SU-DHL-6 (cell line): ENCODE measurements around the gene KCNJ9.

Source experiments
- H2AFZ ChIP-seq: fragments of 200-600 bp; sonication (generic); 2 replicates; pipeline ENCODE4 v1.6.1; 2014; ENCODE audit warnings: low read depth, mild to moderate bottlenecking, moderate library complexity, mixed read lengths, antibody characterized with exemption, low read length; ENCODE audit not compliant: severe bottlenecking
- H3F3A ChIP-seq: fragments of 200-600 bp; shearing (Covaris generic); 2 replicates; pipeline ENCODE4 v1.6.0; 2016; ENCODE audit warnings: antibody characterized with exemption, mild to moderate bottlenecking; ENCODE audit not compliant: insufficient read depth
- H3K27ac ChIP-seq: fragments of 200-600 bp; sonication (generic); 2 replicates; pipeline ENCODE4 v1.5.1; 2016; ENCODE audit warnings: low read depth, mild to moderate bottlenecking, low read length, moderate library complexity, mixed read lengths
- H3K27me3 ChIP-seq: fragments of 200-600 bp; sonication (generic), shearing (Covaris generic); 2 replicates; pipeline ENCODE4 v1.6.0; 2014; ENCODE audit warnings: mild to moderate bottlenecking, low read length
- H3K36me3 ChIP-seq: fragments of 200-600 bp; sonication (generic); 2 replicates; pipeline ENCODE4 v1.6.1; 2014; ENCODE audit warnings: mild to moderate bottlenecking, low read length, mixed read lengths
- H3K4me2 ChIP-seq: fragments of 300-600, 200-600 bp; shearing (Covaris generic), sonication (generic); 2 replicates; pipeline ENCODE4 v1.6.0; 2014; ENCODE audit warnings: low read length, low read depth, mild to moderate bottlenecking; ENCODE audit not compliant: poor library complexity, severe bottlenecking
- H3K4me3 ChIP-seq: fragments of 200-600 bp; sonication (generic); 2 replicates; pipeline ENCODE4 v1.5.1; 2014; ENCODE audit warnings: antibody characterized with exemption, low read length, mild to moderate bottlenecking, mixed read lengths; ENCODE audit not compliant: insufficient read depth, poor library complexity, severe bottlenecking
- H3K79me2 ChIP-seq: fragments of 200-600 bp; sonication (generic); 2 replicates; pipeline ENCODE4 v1.6.1; 2014; ENCODE audit warnings: mild to moderate bottlenecking, low read length, moderate library complexity; ENCODE audit not compliant: insufficient read depth
- H3K9ac ChIP-seq: fragments of 200-600 bp; sonication (generic); 2 replicates; pipeline ENCODE4 v1.7.0; 2014; ENCODE audit warnings: mild to moderate bottlenecking, low read length
- H3K9me2 ChIP-seq: fragments of 200-600 bp; sonication (generic); replicated peaks from 2 replicates; pipeline ENCODE4 v1.6.1; 2014; ENCODE audit warnings: low read length; ENCODE audit not compliant: insufficient read depth
- H3K9me3 ChIP-seq: fragments of 200-600 bp; sonication (generic); 2 replicates; pipeline ENCODE4 v1.6.1; 2014; ENCODE audit warnings: low read length, mixed read lengths; ENCODE audit not compliant: insufficient read depth
- H4K20me1 ChIP-seq: fragments of 200-600 bp; sonication (generic); 2 replicates; pipeline ENCODE4 v1.6.1; 2014; ENCODE audit warnings: low read depth, mild to moderate bottlenecking, antibody characterized with exemption, low read length, moderate library complexity, mixed read lengths
- EZH2phosphoT487 ChIP-seq: fragments of 200-600 bp; sonication (generic), shearing (Covaris generic); conservative IDR thresholded peaks from 2 replicates; pipeline ENCODE4 v1.6.1; 2018; ENCODE audit warnings: mild to moderate bottlenecking, antibody characterized with exemption, low read length, moderate library complexity, mixed read lengths
- TF ChIP-seq, protein P1 (sequence below): fragments of 200-600 bp; sonication (generic); IDR thresholded peaks from one replicate; pipeline ENCODE4 v1.5.1; 2017; ENCODE audit warnings: antibody characterized with exemption, mild to moderate bottlenecking, low read length, moderate library complexity; ENCODE audit not compliant: insufficient read depth, poor library complexity, severe bottlenecking

The KCNJ9 gene

DNA sequence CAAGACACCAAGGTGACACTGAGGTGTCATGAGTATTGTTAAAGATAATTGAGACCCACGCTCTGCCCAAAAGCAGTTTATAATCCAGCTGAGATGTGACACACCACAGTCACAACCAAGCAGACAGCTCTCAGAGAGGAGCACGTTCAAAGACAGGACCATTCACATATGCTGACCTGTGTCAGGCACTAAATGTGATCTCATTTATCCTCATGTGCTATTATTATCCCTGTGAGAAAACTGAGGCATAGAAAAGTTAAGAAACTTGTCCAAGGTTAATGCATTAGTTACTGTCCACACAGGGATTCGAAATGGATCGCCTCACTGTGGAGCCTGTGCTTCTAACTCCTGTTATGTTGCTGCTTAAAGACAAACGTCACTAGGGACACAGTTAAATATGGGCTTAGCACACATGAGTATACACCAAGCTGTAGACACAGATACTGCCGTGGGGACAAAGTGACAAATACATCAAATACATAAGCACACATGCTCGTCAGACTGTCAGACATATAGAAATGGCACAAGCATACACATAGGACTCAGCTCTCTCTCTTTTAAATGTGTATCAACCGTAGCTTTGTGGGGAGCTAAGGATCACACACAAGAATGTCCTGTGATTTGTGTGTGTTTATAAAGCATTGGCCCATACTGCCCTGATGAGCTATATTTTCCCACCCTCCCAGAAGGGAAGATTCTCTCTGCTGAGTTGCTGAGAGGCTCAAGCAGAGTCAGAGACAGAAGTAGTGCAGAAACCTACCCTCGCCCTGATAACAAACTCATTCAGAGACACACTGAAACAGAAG is 20.6 kb downstream of the KCNJ9 start:
- Histone ChIP-seq H3K9me3 (no peaks in the 10 kb centered on the region), H3K9me2 (no peaks in the 10 kb centered on the region), H3K79me2 (no peaks in the 10 kb centered on the region), H3K4me2 (no peak overlapping the region), H3K27me3 (no peaks in the 10 kb centered on the region), H4K20me1 (no peaks in the 10 kb centered on the region), H2AFZ (no peak overlapping the region), H3K36me3 (no peaks in the 10 kb centered on the region), H3K27ac (no peak overlapping the region), H3K9ac (peak overlapping the region; percentile 30; the same call in 1 of the 2 replicates), H3K4me3 (no peak overlapping the region), H3F3A (peaks cover 8% of the 10 kb centered on the region)
- no peak for TF ChIP-seq EZH2phosphoT487
- TF ChIP-seq, protein P1, sequence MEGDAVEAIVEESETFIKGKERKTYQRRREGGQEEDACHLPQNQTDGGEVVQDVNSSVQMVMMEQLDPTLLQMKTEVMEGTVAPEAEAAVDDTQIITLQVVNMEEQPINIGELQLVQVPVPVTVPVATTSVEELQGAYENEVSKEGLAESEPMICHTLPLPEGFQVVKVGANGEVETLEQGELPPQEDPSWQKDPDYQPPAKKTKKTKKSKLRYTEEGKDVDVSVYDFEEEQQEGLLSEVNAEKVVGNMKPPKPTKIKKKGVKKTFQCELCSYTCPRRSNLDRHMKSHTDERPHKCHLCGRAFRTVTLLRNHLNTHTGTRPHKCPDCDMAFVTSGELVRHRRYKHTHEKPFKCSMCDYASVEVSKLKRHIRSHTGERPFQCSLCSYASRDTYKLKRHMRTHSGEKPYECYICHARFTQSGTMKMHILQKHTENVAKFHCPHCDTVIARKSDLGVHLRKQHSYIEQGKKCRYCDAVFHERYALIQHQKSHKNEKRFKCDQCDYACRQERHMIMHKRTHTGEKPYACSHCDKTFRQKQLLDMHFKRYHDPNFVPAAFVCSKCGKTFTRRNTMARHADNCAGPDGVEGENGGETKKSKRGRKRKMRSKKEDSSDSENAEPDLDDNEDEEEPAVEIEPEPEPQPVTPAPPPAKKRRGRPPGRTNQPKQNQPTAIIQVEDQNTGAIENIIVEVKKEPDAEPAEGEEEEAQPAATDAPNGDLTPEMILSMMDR: no peak

DNA sequence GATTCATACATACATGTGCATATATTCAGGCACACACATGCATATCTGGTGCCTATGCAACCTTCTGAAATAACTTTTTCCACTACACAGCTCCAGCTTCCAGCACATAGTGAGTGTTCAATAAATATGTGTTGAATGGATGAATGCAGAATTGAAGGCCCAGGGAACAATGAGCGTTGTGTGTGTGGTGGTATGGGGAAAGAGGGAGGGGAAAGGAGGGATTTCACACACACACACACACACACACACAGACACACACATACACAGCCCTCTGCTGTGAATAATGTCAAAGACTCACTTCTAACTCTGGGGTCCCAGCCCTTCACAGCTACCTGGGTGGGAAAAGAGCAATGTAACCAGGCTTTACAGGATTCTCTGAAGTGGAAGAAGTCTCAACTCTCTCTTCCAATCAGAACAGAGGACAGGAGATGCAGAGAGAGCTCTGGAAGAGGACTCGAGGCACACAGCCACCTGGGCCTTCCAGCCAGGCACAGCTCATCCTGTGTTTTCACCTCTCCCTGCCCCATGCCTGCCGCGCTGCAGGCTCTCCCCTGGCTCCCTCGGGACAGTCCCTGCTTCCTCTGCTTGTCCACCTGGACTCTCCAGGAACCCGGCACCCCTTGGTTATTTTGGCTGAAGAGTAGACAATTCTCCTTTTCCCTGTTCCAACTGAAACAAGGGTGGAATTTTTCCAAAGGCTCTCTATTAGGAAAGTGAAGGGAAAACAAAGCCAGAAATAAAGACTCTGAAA is 22.5 kb downstream of the KCNJ9 start:
- Histone ChIP-seq H3K9ac (no peak overlapping the region), H4K20me1 (no peaks in the 10 kb centered on the region), H3F3A (peaks cover 8% of the 10 kb centered on the region), H2AFZ (no peak overlapping the region), H3K27me3 (no peaks in the 10 kb centered on the region), H3K79me2 (no peaks in the 10 kb centered on the region), H3K4me2 (no peak overlapping the region), H3K4me3 (no peak overlapping the region), H3K9me2 (no peaks in the 10 kb centered on the region), H3K36me3 (no peaks in the 10 kb centered on the region), H3K9me3 (no peaks in the 10 kb centered on the region), H3K27ac (no peak overlapping the region)
- TF ChIP-seq EZH2phosphoT487: no peak
- TF ChIP-seq, protein P1: no peak

DNA sequence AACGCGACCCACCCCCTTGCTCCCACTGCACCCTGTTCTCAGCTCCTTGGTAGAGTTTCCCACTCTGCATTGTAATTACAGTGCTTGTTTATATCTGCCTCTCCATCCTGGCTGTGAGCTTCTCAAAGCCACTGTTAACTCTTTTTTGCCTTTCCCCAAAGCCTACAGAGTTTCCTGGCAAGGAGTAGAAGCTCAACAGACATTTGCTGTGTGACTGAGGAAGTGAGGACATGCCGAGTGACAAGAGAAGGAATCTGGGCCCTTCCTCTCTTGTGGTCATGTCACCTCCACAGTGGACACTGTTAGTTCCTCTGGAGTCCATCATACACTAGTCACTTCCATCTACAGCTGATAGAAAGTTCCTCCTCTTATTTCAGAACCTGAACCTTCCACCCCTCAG is 23.1 kb downstream of the KCNJ9 start:
- Histone ChIP-seq H3K4me3 (no peak overlapping the region), H3K9ac (no peak overlapping the region), H3K36me3 (no peaks in the 10 kb centered on the region), H3K9me2 (no peaks in the 10 kb centered on the region), H3K79me2 (no peaks in the 10 kb centered on the region), H3K9me3 (no peaks in the 10 kb centered on the region), H4K20me1 (no peaks in the 10 kb centered on the region), H3K27me3 (no peaks in the 10 kb centered on the region), H2AFZ (no peak overlapping the region), H3K27ac (no peak overlapping the region), H3K4me2 (no peak overlapping the region), H3F3A (peaks cover 6% of the 10 kb centered on the region)
- TF ChIP-seq EZH2phosphoT487: no peak
- TF ChIP-seq, protein P1: no peak
